ENCODE results near the gene SERTAD1. TPM values are rescaled to one million over a fixed set of nuclear protein-coding genes. Genes with fewer than 3 reads are reported as not detected.

The SERTAD1 gene
- total and polyA plus RNA-seq, 2 of the 8 experiments (the other 6 are each of a cell fraction or from before 2014, with no cell fraction given), result 5.4 to 6.6 TPM

GRCh38 chr19:40431698-40432097, 5.9 kb upstream of the SERTAD1 start:
- H4K20me1 ChIP-seq (replicated peaks in 1 of 2; ENCODE audit: control insufficient read depth in 1 of 2, insufficient read depth in 2 of 2, low read length in 2 of 2), result no peaks in the 10 kb centered on the region
- CTCF ChIA-PET (ENCODE audit: partially characterized antibody), result interaction anchor here (1.2 to 3.9 kb wide), 2 partner anchors 9 to 11 kb away, joined by 3 to 21 read pairs; no protein-coding TSS in a partner anchor
- no peak overlapping the region for H2AFZ ChIP-seq (ENCODE audit: low read length)
- no peaks in the 10 kb centered on the region for H3K9me3 ChIP-seq (ENCODE audit: insufficient read depth in 2 of 2, low read depth in 1 of 2, low read length in 1 of 2)
- no peak overlapping the region for H4K8ac ChIP-seq (ENCODE audit: extremely low read depth, insufficient read depth, low read length)
- H3K4ac ChIP-seq (replicated peaks; ENCODE audit: insufficient read length, low read depth, low read length), result no peak overlapping the region
- no peaks in the 10 kb centered on the region for H3K36me3 ChIP-seq (ENCODE audit: control insufficient read depth in 2 of 4, insufficient read depth in 4 of 4, low read length in 3 of 4)
- H4K5ac ChIP-seq (ENCODE audit: insufficient read length, low read depth, low read length), result no peak overlapping the region
- H3K27ac ChIP-seq (ENCODE audit: low read depth, low read length), result no peak overlapping the region
- no peak overlapping the region for H3K9ac ChIP-seq (replicated peaks in 1 of 4; ENCODE audit: extremely low read depth in 1 of 4, low read depth in 3 of 4, low read length in 3 of 4)
- H3K14ac ChIP-seq (ENCODE audit: insufficient read length), result no peak overlapping the region
- no peak overlapping the region for H3K18ac ChIP-seq (ENCODE audit: extremely low read depth, low read length)
- no peak overlapping the region for H3K23ac ChIP-seq (ENCODE audit: insufficient read length)
- no peak overlapping the region for H2AK5ac ChIP-seq (ENCODE audit: low read depth, low read length)
- H3K23me2 ChIP-seq (ENCODE audit: low read depth, low read length), result peaks cover 2% of the 10 kb centered on the region; the same call in 1 of the 2 replicates
- H2BK15ac ChIP-seq (ENCODE audit: low read length), result no peak overlapping the region
- POLR2A ChIA-PET (ENCODE audit: partially characterized antibody), result interaction anchor here (1.0 kb wide), 1 partner anchor 11 kb away, joined by 3 read pairs; no protein-coding TSS in a partner anchor
- H2BK20ac ChIP-seq (ENCODE audit: low read length), result no peak overlapping the region
- no peak for FAIRE-seq
- peaks cover 0 to 4% (median 3%) of the 10 kb centered on the region in 4 experiments; a peak in 4 of 7 replicates for H3K4me1 ChIP-seq (replicated peaks in 1 of 4; ENCODE audit: control insufficient read depth in 3 of 4, insufficient read depth in 4 of 4, low read length in 3 of 4)
- DNase-seq (ENCODE audit: low read depth in 1 of 2, low spot score in 2 of 2), result no peak
- H3K4me2 ChIP-seq (ENCODE audit: insufficient read depth in 1 of 2, low read depth in 2 of 2, low read length in 2 of 2), result no peak overlapping the region
- no peak overlapping the region for H3K4me3 ChIP-seq (ENCODE audit: extremely low read depth in 1 of 4, insufficient read depth in 2 of 4, low read depth in 3 of 4, low read length in 4 of 4)
- H3K79me2 ChIP-seq (ENCODE audit: control insufficient read depth in 1 of 2, insufficient read depth in 2 of 2, low read length in 2 of 2), result no peaks in the 10 kb centered on the region
- H3K79me1 ChIP-seq (ENCODE audit: low read depth, low read length), result no peaks in the 10 kb centered on the region
- WGBS, 2 experiments (ENCODE audit: extremely low coverage in 1 of 2, insufficient coverage in 1 of 2, insufficient read length in 1 of 2, insufficient replicate concordance in 2 of 2, low coverage in 1 of 2, low lambda C conversion rate in 2 of 2, missing lambda C conversion rate in 1 of 2), result 81% methylated on average over 3 of the region's 3 CpGs; no CpG with 5 or more reads in 1 of the 2 experiments
- no peak overlapping the region for H4K91ac ChIP-seq (replicated peaks; ENCODE audit: insufficient read length, low read length)
- no peak overlapping the region for H3K56ac ChIP-seq (replicated peaks; ENCODE audit: insufficient read length, low read depth, low read length)
- no peak overlapping the region for H2BK12ac ChIP-seq (ENCODE audit: low read depth, low read length)
- H2BK120ac ChIP-seq (replicated peaks; ENCODE audit: low read depth, low read length), result no peak overlapping the region
- H3K27me3 ChIP-seq (replicated peaks in 1 of 4; ENCODE audit: control insufficient read depth in 3 of 4, extremely low read depth in 1 of 4, insufficient read depth in 3 of 4, low read length in 3 of 4), result no peaks in the 10 kb centered on the region
- no peak overlapping the region for H2BK5ac ChIP-seq (ENCODE audit: low read depth, low read length)
- TF ChIP-seq ATF2 (IDR thresholded peaks at IDR 0.05; ENCODE audit: low read length), result no peak
- TF ChIP-seq POLR2AphosphoS5 (IDR thresholded peaks at IDR 0.05; ENCODE audit: low read depth, low read length), result no peak
- no peak for TF ChIP-seq RNF2 (IDR thresholded peaks at IDR 0.05; ENCODE audit: borderline replicate concordance, low read depth, low read length, missing control alignments, poor library complexity, severe bottlenecking)
- TF ChIP-seq SIX5 (IDR thresholded peaks at IDR 0.05; ENCODE audit: low read depth, low read length), result no peak
- TF ChIP-seq HDAC6 (IDR thresholded peaks at IDR 0.05; ENCODE audit: low read depth, low read length), result no peak
- no peak for TF ChIP-seq GABPA (IDR thresholded peaks at IDR 0.05; ENCODE audit: borderline replicate concordance, insufficient read depth, low read length)
- no peak for TF ChIP-seq SP4 (IDR thresholded peaks at IDR 0.05; ENCODE audit: low read length)
- TF ChIP-seq CTCF (IDR thresholded peaks at IDR 0.05; ENCODE audit: control extremely low read depth in 1 of 3, insufficient read depth in 1 of 3, low read depth in 1 of 3, low read length in 3 of 3), result no peak
- TF ChIP-seq RFX5 (IDR thresholded peaks at IDR 0.05; ENCODE audit: borderline replicate concordance, low read depth, low read length), result no peak
